GM10248 (cell line): ENCODE measurements around the gene KCNE4.

Experiments used
- CTCF ChIA-PET: fragments of 300-600 bp; sonication (Branson Sonifier 250); formaldehyde crosslinking; extraction: SDS; loops from one replicate; lab custom pipeline; 2021; ENCODE audit warnings: antibody characterized with exemption; lab: Yijun Ruan, JAX
- POLR2A ChIA-PET: fragments of 350-650 bp; sonication (Branson Sonifier 250); formaldehyde crosslinking; extraction: SDS; loops from one replicate; lab custom pipeline; 2020; ENCODE audit warnings: antibody characterized with exemption; lab: Yijun Ruan, JAX
- DNase-seq: peaks from one replicate; pipeline ENCODE4 v3.0.0; 2012; ENCODE audit errors: extremely low spot score
- CTCF ChIP-seq: IDR thresholded peaks from 2 replicates; pipeline ENCODE4 v1.5.1; 2012; ENCODE audit warnings: mild to moderate bottlenecking, low read depth; ENCODE audit errors: extremely low read depth, missing control alignments, control extremely low read depth

The KCNE4 gene

GRCh38 chr2:223010641-223011040 is 41.3 kb upstream of the KCNE4 start:
- TF ChIP-seq CTCF = no peak
- CTCF ChIA-PET = no interaction called here
- POLR2A ChIA-PET = no interaction called here
- no peak for DNase-seq

GRCh38 chr2:223012291-223012690 is 39.7 kb upstream of the KCNE4 start:
- no peak for TF ChIP-seq CTCF
- POLR2A ChIA-PET = no interaction called here
- no peak for DNase-seq
- CTCF ChIA-PET = no interaction called here

GRCh38 chr2:223019390-223019930 is 32.5 kb upstream of the KCNE4 start:
- no peak for TF ChIP-seq CTCF
- POLR2A ChIA-PET = no interaction called here
- no peak for DNase-seq
- CTCF ChIA-PET = no interaction called here

GRCh38 chr2:223019987-223020717 is 31.8 kb upstream of the KCNE4 start:
- no peak for TF ChIP-seq CTCF
- ChIA-PET CTCF (no interaction called here), POLR2A (no interaction called here)
- DNase-seq = no peak

GRCh38 chr2:223020971-223021675 is 30.9 kb upstream of the KCNE4 start:
- no peak for TF ChIP-seq CTCF
- ChIA-PET POLR2A (no interaction called here), CTCF (no interaction called here)
- DNase-seq = no peak

- CTCF ChIA-PET = no interaction called here
- DNase-seq = no peak
- POLR2A ChIA-PET = no interaction called here
- TF ChIP-seq CTCF = no peak
Observed at GRCh38 chr2:223026357-223027110, 25.5 kb upstream of the KCNE4 start.
